Loucy (cell line): ENCODE data around the gene GSE1.

ENCODE experiments used
- H2AFZ ChIP-seq: fragments of 200-600 bp; sonication (generic); 2 replicates; pipeline ENCODE4 v1.6.0; 2016; ENCODE audit warnings: antibody characterized with exemption, mild to moderate bottlenecking, low read length, moderate library complexity
- H3F3A ChIP-seq: fragments of 200-600 bp; 2 replicates; pipeline ENCODE4 v1.6.0; 2016; ENCODE audit warnings: antibody characterized with exemption, low read depth, mild to moderate bottlenecking
- H3K27me3 ChIP-seq: fragments of 200-600 bp; sonication (generic); 2 replicates; pipeline ENCODE4 v1.6.1; 2014; ENCODE audit warnings: low read length, mild to moderate bottlenecking; ENCODE audit not compliant: insufficient read depth, poor library complexity, severe bottlenecking
- H3K36me3 ChIP-seq: fragments of 200-600 bp; sonication (generic); 2 replicates; pipeline ENCODE4 v1.6.1; 2016; ENCODE audit warnings: low read length; ENCODE audit not compliant: insufficient read depth
- H3K4me1 ChIP-seq: fragments of 200-600 bp; sonication (generic); 2 replicates; pipeline ENCODE4 v1.5.1; 2014; ENCODE audit warnings: low read length, mild to moderate bottlenecking; ENCODE audit not compliant: insufficient read depth, poor library complexity, severe bottlenecking
- H3K4me2 ChIP-seq: fragments of 200-600 bp; sonication (generic); 2 replicates; pipeline ENCODE4 v1.6.0; 2014; ENCODE audit warnings: antibody characterized with exemption, low read length, low read depth, mild to moderate bottlenecking; ENCODE audit not compliant: poor library complexity, severe bottlenecking
- H3K4me3 ChIP-seq: fragments of 200-600 bp; sonication (generic); 2 replicates; pipeline ENCODE4 v1.5.1; 2014; ENCODE audit warnings: low read length, mild to moderate bottlenecking, mixed read lengths; ENCODE audit not compliant: poor library complexity, severe bottlenecking
- H3K79me2 ChIP-seq: fragments of 200-600 bp; sonication (generic); 2 replicates; pipeline ENCODE4 v1.6.1; 2014; ENCODE audit warnings: low read length; ENCODE audit not compliant: insufficient read depth
- H3K9ac ChIP-seq: fragments of 200-600 bp; sonication (generic); 2 replicates; pipeline ENCODE4 v1.6.0; 2014; ENCODE audit warnings: mild to moderate bottlenecking, low read depth, low read length, moderate library complexity; ENCODE audit not compliant: poor library complexity, severe bottlenecking
- H3K9me2 ChIP-seq: fragments of 200-600 bp; sonication (generic); replicated peaks from 2 replicates; pipeline ENCODE4 v1.6.1; 2016; ENCODE audit warnings: low read depth, low read length, mixed read lengths
- H3K9me3 ChIP-seq: fragments of 200-600 bp; sonication (generic); 2 replicates; pipeline ENCODE4 v1.6.1; 2014; ENCODE audit warnings: mild to moderate bottlenecking, antibody characterized with exemption, low read length, low read depth; ENCODE audit not compliant: insufficient read depth
- H4K20me1 ChIP-seq: fragments of 200-600 bp; sonication (generic); 2 replicates; pipeline ENCODE4 v1.6.0; 2014; ENCODE audit warnings: antibody characterized with exemption, low read length, mild to moderate bottlenecking; ENCODE audit not compliant: insufficient read depth, poor library complexity, severe bottlenecking
- EZH2phosphoT487 ChIP-seq: fragments of 200-600 bp; IDR thresholded peaks from 2 replicates; pipeline ENCODE4 v1.6.1; 2018; ENCODE audit warnings: antibody characterized with exemption, mild to moderate bottlenecking, moderate library complexity, borderline replicate concordance
- TF ChIP-seq, protein P1 (sequence below): fragments of 200-600 bp; sonication (generic); conservative IDR thresholded peaks from 2 replicates; pipeline ENCODE4 v1.5.1; 2014; ENCODE audit warnings: mild to moderate bottlenecking, antibody characterized with exemption, low read length

Gene GSE1

DNA sequence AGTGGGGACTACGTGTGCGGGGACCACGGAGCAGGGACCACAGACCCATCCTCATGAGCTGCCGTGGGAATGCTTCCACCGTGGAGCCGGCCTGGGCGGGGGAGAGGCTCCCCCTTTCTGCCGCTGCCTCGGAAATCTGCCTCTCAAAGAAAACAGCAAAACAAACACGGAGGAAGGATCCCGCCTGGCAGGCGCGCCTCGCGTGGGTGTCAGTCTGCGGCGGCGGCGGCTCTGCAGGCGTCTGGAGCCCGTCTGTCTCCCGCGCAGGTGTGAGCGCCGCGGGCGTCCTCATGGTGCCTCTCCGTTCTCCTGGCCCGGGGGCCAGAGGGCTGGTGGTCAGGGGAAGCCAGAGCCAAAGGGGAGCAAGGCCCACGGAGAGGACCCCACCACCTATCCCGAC, 27.5 kb downstream of the GSE1 start:
- no peaks in the 10 kb centered on the region for H3F3A ChIP-seq
- H4K20me1 ChIP-seq, result peaks cover 100% of the 10 kb centered on the region
- H3K4me1 ChIP-seq, result no peaks in the 10 kb centered on the region

DNA sequence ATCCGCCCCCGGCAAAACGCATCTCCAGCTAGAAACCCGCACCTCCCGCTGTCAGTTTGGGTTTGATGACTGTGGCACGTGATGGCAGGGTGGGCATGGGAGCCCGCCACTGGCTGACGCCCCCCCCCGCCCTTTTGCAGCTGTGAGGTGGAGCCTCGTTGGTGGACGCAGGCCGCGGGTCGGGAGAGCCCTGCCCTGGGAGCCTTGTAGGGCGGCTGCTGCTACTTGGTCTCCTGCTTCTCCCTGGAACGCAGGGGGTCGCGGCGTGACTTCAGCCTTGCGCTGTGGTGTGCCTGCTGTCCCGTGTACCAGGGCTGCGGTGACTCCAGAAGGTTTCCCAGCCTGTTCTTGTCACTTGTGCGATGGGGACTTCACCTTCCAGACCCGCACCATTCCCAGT, 28.2 kb downstream of the GSE1 start:
- H2AFZ ChIP-seq, result no peak overlapping the region
- no peaks in the 10 kb centered on the region for H3K4me1 ChIP-seq
- H3K9me2 ChIP-seq, result no peaks in the 10 kb centered on the region
- H3K4me3 ChIP-seq, result no peak overlapping the region
- H3K4me2 ChIP-seq, result no peak overlapping the region
- peaks cover 100% of the 10 kb centered on the region for H3K79me2 ChIP-seq
- H3K36me3 ChIP-seq, result peaks cover 99% of the 10 kb centered on the region; the same call in 1 of the 2 replicates
- no peak overlapping the region for H3K9ac ChIP-seq
- H3K9me3 ChIP-seq, result no peaks in the 10 kb centered on the region
- TF ChIP-seq, protein P1, sequence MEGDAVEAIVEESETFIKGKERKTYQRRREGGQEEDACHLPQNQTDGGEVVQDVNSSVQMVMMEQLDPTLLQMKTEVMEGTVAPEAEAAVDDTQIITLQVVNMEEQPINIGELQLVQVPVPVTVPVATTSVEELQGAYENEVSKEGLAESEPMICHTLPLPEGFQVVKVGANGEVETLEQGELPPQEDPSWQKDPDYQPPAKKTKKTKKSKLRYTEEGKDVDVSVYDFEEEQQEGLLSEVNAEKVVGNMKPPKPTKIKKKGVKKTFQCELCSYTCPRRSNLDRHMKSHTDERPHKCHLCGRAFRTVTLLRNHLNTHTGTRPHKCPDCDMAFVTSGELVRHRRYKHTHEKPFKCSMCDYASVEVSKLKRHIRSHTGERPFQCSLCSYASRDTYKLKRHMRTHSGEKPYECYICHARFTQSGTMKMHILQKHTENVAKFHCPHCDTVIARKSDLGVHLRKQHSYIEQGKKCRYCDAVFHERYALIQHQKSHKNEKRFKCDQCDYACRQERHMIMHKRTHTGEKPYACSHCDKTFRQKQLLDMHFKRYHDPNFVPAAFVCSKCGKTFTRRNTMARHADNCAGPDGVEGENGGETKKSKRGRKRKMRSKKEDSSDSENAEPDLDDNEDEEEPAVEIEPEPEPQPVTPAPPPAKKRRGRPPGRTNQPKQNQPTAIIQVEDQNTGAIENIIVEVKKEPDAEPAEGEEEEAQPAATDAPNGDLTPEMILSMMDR, result no peak
- no peak for TF ChIP-seq EZH2phosphoT487
- no peaks in the 10 kb centered on the region for H3F3A ChIP-seq
- H3K27me3 ChIP-seq, result no peaks in the 10 kb centered on the region
- H4K20me1 ChIP-seq, result peaks cover 99% of the 10 kb centered on the region

More for the DNA sequence above, 27.5 kb downstream of the GSE1 start:
- no peak overlapping the region for H3K4me3 ChIP-seq
- no peak overlapping the region for H3K9ac ChIP-seq
- H3K9me3 ChIP-seq, result no peaks in the 10 kb centered on the region
- H3K27me3 ChIP-seq, result no peaks in the 10 kb centered on the region
- peaks cover 100% of the 10 kb centered on the region for H3K79me2 ChIP-seq
- no peak for TF ChIP-seq EZH2phosphoT487
- TF ChIP-seq, protein P1, result no peak
- H3K9me2 ChIP-seq, result no peaks in the 10 kb centered on the region
- H3K36me3 ChIP-seq, result peaks cover 99% of the 10 kb centered on the region; the same call in 1 of the 2 replicates
- no peak overlapping the region for H3K4me2 ChIP-seq
- no peak overlapping the region for H2AFZ ChIP-seq

DNA sequence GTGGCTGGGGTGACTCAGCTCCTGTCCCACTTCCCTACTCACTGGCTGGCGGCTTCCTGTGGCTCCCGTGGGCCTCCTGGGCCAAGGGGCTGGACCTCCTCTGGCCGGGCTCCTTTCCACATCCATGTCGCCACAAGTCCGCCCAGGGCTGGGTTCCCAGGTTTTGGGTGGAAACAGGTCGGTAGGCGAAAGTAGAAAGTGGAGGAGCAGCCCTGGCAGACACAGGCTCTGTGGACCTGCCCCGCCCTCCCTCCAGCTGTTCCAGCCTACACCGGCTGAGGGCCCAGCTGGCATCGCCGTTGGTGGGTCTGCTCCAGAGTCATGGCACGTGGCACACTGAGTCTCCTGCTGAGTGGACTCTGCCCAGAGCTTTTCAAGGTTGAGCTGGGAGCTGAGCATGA, 28.7 kb downstream of the GSE1 start:
- no peak overlapping the region for H2AFZ ChIP-seq
- no peaks in the 10 kb centered on the region for H3F3A ChIP-seq
- H3K9me3 ChIP-seq, result no peaks in the 10 kb centered on the region
- no peak overlapping the region for H3K4me3 ChIP-seq
- H3K36me3 ChIP-seq, result peaks cover 99% of the 10 kb centered on the region; the same call in 1 of the 2 replicates
- peaks cover 100% of the 10 kb centered on the region for H3K79me2 ChIP-seq
- no peaks in the 10 kb centered on the region for H3K4me1 ChIP-seq
- peaks cover 99% of the 10 kb centered on the region for H4K20me1 ChIP-seq
- no peak overlapping the region for H3K9ac ChIP-seq
- no peaks in the 10 kb centered on the region for H3K9me2 ChIP-seq
- TF ChIP-seq, protein P1, result no peak
- no peak for TF ChIP-seq EZH2phosphoT487
- no peak overlapping the region for H3K4me2 ChIP-seq
- no peaks in the 10 kb centered on the region for H3K27me3 ChIP-seq
